HEK293 (cell line): ENCODE measurements around the gene ADAMTS5.

Experiments
- CTCF ChIA-PET: fragments of 350-600 bp; formaldehyde crosslinking; extraction: SDS; loops from one replicate; lab custom pipeline; 2021; ENCODE audit warnings: antibody characterized with exemption; lab: Yijun Ruan, JAX
- POLR2A ChIA-PET: fragments of 300-600 bp; formaldehyde crosslinking; extraction: SDS; loops from one replicate; lab custom pipeline; 2020; ENCODE audit warnings: antibody characterized with exemption, inconsistent platforms; lab: Yijun Ruan, JAX
- H3K27ac ChIP-seq: fragments of 200-500 bp; sonication (Bioruptor generic); 2 replicates; pipeline ENCODE4 v1.5.1; 2014; ENCODE audit warnings: low read depth, low read length, control low read depth, inconsistent platforms; ENCODE audit errors: extremely low read depth
- H3K36me3 ChIP-seq, 2 experiments: fragments of 200-500 bp in 1 of 2; sonication (Bioruptor generic) in 1 of 2; 1 replicate in 1 of 2; 2 replicates in 1 of 2; pipeline ENCODE4 v1.5.1; 2014 to 2017; ENCODE audit warnings: inconsistent platforms in 2 of 2, low read length in 2 of 2; ENCODE audit not compliant: control insufficient read depth in 2 of 2, insufficient read depth in 1 of 2
- H3K4me1 ChIP-seq: fragments of 200-500 bp; sonication (Bioruptor generic); 2 replicates; pipeline ENCODE4 v1.5.1; 2014; ENCODE audit warnings: mild to moderate bottlenecking, low read length, inconsistent platforms; ENCODE audit not compliant: control insufficient read depth, insufficient read depth
- H3K4me3 ChIP-seq: 2 replicates; pipeline ENCODE4 v1.5.1; 2011; ENCODE audit warnings: low read depth, mild to moderate bottlenecking, control low read depth, low read length, moderate library complexity
- H3K9me3 ChIP-seq: fragments of 200-500 bp; sonication (Bioruptor generic); 2 replicates; pipeline ENCODE4 v1.5.1; 2014; ENCODE audit warnings: low read depth, low read length, inconsistent platforms; ENCODE audit not compliant: control insufficient read depth, insufficient read depth
- GFI1B ChIP-seq: fragments of 450-650 bp; formaldehyde crosslinking; IDR thresholded peaks from 2 replicates; pipeline ENCODE4 v1.5.1; 2016; ENCODE audit warnings: missing biosample characterization, missing genetic modification characterization
- GLIS1 ChIP-seq: fragments of 450-650 bp; formaldehyde crosslinking; IDR thresholded peaks from 2 replicates; pipeline ENCODE4 v1.5.1; 2016; ENCODE audit warnings: missing biosample characterization, missing genetic modification characterization
- IKZF3 ChIP-seq: fragments of 450-650 bp; IDR thresholded peaks from 2 replicates; pipeline ENCODE4 v1.5.0; 2018; ENCODE audit warnings: missing biosample characterization, mild to moderate bottlenecking, missing genetic modification characterization, moderate library complexity
- OVOL3 ChIP-seq: fragments of 450-650 bp; formaldehyde crosslinking; IDR thresholded peaks from 2 replicates; pipeline ENCODE4 v1.5.1; 2016; ENCODE audit warnings: missing biosample characterization, missing genetic modification characterization
- PBX3 ChIP-seq: sonication (generic); formaldehyde crosslinking; IDR thresholded peaks from 2 replicates; pipeline ENCODE4 v1.8.1; 2022; ENCODE audit warnings: mild to moderate bottlenecking, moderate library complexity, missing genetic modification reagents
- RBAK ChIP-seq: fragments of 450-650 bp; formaldehyde crosslinking; IDR thresholded peaks from 2 replicates; pipeline ENCODE4 v1.5.1; 2016; ENCODE audit warnings: missing biosample characterization, missing genetic modification characterization
- ZBTB44 ChIP-seq: fragments of 450-650 bp; IDR thresholded peaks from 2 replicates; pipeline ENCODE4 v1.5.1; 2018; ENCODE audit warnings: missing biosample characterization, mild to moderate bottlenecking, missing genetic modification characterization
- ZBTB49 ChIP-seq: fragments of 450-650 bp; formaldehyde crosslinking; IDR thresholded peaks from 2 replicates; pipeline ENCODE4 v1.5.1; 2016; ENCODE audit warnings: missing biosample characterization, missing genetic modification characterization, low read depth
- ZFP41 ChIP-seq: fragments of 450-650 bp; formaldehyde crosslinking; IDR thresholded peaks from 2 replicates; pipeline ENCODE4 v1.5.1; 2016; ENCODE audit warnings: missing biosample characterization, missing genetic modification characterization, borderline replicate concordance
- ZNF133 ChIP-seq: fragments of 450-650 bp; formaldehyde crosslinking; IDR thresholded peaks from 2 replicates; pipeline ENCODE4 v1.5.1; 2016; ENCODE audit warnings: missing biosample characterization, missing genetic modification characterization
- ZNF148 ChIP-seq: fragments of 450-650 bp; formaldehyde crosslinking; IDR thresholded peaks from 2 replicates; pipeline ENCODE4 v1.5.0; 2017; ENCODE audit warnings: missing biosample characterization, missing genetic modification characterization, borderline replicate concordance
- ZNF169 ChIP-seq: fragments of 450-650 bp; formaldehyde crosslinking; IDR thresholded peaks from 2 replicates; pipeline ENCODE4 v1.5.1; 2016; ENCODE audit warnings: missing biosample characterization, missing genetic modification characterization
- ZNF2 ChIP-seq: fragments of 450-650 bp; formaldehyde crosslinking; IDR thresholded peaks from 2 replicates; pipeline ENCODE4 v1.5.1; 2016; ENCODE audit warnings: missing biosample characterization, missing genetic modification characterization
- ZNF223 ChIP-seq: fragments of 450-650 bp; formaldehyde crosslinking; IDR thresholded peaks from 2 replicates; pipeline ENCODE4 v1.5.1; 2016; ENCODE audit warnings: missing biosample characterization, missing genetic modification characterization
- ZNF354C ChIP-seq: fragments of 450-650 bp; formaldehyde crosslinking; IDR thresholded peaks from 2 replicates; pipeline ENCODE4 v1.5.1; 2016; ENCODE audit warnings: missing biosample characterization, missing genetic modification characterization, low read depth, borderline replicate concordance
- ZNF391 ChIP-seq: fragments of 450-650 bp; formaldehyde crosslinking; IDR thresholded peaks from 2 replicates; pipeline ENCODE4 v1.5.1; 2016; ENCODE audit warnings: low read depth, missing biosample characterization, missing genetic modification characterization, borderline replicate concordance
- ZNF423 ChIP-seq: fragments of 450-650 bp; formaldehyde crosslinking; IDR thresholded peaks from 2 replicates; pipeline ENCODE4 v1.5.1; 2016; ENCODE audit warnings: missing biosample characterization, missing genetic modification characterization
- ZNF529 ChIP-seq: fragments of 450-650 bp; formaldehyde crosslinking; IDR thresholded peaks from 2 replicates; pipeline ENCODE4 v1.5.1; 2017; ENCODE audit warnings: missing genetic modification characterization, missing biosample characterization; ENCODE audit not compliant: insufficient replicate concordance
- ZNF571 ChIP-seq: fragments of 450-650 bp; formaldehyde crosslinking; IDR thresholded peaks from 2 replicates; pipeline ENCODE4 v1.5.0; 2017; ENCODE audit warnings: missing biosample characterization, missing genetic modification characterization
- ZNF585B ChIP-seq: fragments of 450-650 bp; formaldehyde crosslinking; IDR thresholded peaks from 2 replicates; pipeline ENCODE4 v1.5.1; 2016; ENCODE audit warnings: missing biosample characterization, missing genetic modification characterization
- ZNF623 ChIP-seq: fragments of 450-650 bp; formaldehyde crosslinking; IDR thresholded peaks from 2 replicates; pipeline ENCODE4 v1.5.1; 2016; ENCODE audit warnings: missing biosample characterization, missing genetic modification characterization
- ZNF664 ChIP-seq: fragments of 450-650 bp; formaldehyde crosslinking; IDR thresholded peaks from 2 replicates; pipeline ENCODE4 v1.5.1; 2016; ENCODE audit warnings: missing biosample characterization, missing genetic modification characterization
- ZNF830 ChIP-seq: fragments of 450-650 bp; IDR thresholded peaks from 2 replicates; pipeline ENCODE4 v1.5.0; 2018; ENCODE audit warnings: missing biosample characterization, missing genetic modification characterization, low read depth, mild to moderate bottlenecking, moderate library complexity
- TF ChIP-seq, protein P1 (sequence below): fragments of 450-650 bp; formaldehyde crosslinking; IDR thresholded peaks from 2 replicates; pipeline ENCODE4 v1.5.1; 2016; ENCODE audit warnings: missing biosample characterization, missing genetic modification characterization
- TF ChIP-seq, protein P2 (sequence below): fragments of 450-650 bp; formaldehyde crosslinking; IDR thresholded peaks from 2 replicates; pipeline ENCODE4 v1.5.1; 2017; ENCODE audit warnings: missing biosample characterization, missing genetic modification characterization

ADAMTS5 gene

DNA sequence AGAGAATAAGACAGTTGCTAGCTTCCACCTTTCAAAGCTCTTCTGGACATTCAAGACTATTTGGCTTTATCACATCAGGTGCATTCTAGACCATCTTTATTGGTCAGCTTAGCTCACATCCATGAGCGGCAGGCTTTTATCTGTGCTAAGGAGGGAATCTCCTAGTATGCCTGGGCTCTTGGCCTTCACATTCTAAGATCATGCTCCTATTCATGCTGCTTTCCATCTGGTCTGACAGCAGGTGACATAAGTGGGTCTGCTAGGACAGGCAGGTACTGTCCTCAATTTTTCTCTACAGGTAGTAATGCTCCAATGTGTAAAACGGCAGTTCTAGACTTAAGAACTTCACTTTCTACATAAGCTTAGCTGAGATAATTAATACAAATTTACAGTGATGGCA lies 82.5 kb downstream of the ADAMTS5 start:
- Histone ChIP-seq H3K27ac (no peak overlapping the region), H3K4me1 (peaks cover 5% of the 10 kb centered on the region), H3K36me3 (no peaks in the 10 kb centered on the region), H3K9me3 (no peaks in the 10 kb centered on the region), H3K4me3 (no peak overlapping the region)
- ChIA-PET POLR2A (no interaction called here), CTCF (interaction anchor here (0.5 to 2.5 kb wide), 7 partner anchors 10 to 1754 kb away, joined by 3 to 11 read pairs (median 3); no protein-coding TSS in a partner anchor)
- TF ChIP-seq, protein P1, sequence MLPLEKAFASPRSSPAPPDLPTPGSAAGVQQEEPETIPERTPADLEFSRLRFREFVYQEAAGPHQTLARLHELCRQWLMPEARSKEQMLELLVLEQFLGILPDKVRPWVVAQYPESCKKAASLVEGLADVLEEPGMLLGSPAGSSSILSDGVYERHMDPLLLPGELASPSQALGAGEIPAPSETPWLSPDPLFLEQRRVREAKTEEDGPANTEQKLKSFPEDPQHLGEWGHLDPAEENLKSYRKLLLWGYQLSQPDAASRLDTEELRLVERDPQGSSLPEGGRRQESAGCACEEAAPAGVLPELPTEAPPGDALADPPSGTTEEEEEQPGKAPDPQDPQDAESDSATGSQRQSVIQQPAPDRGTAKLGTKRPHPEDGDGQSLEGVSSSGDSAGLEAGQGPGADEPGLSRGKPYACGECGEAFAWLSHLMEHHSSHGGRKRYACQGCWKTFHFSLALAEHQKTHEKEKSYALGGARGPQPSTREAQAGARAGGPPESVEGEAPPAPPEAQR: no peak
- TF ChIP-seq ZNF169 (no peak), ZBTB49 (tag by site-specific recombination) (no peak), GFI1B (tag by site-specific recombination) (no peak), ZNF585B (no peak), ZNF223 (no peak), ZNF623 (tag by site-specific recombination) (no peak), IKZF3 (no peak), RBAK (tag by site-specific recombination) (no peak), ZNF529 (tag by site-specific recombination) (no peak), ZBTB44 (tag by site-specific recombination) (no peak), OVOL3 (tag by site-specific recombination) (no peak)
- TF ChIP-seq, protein P2, sequence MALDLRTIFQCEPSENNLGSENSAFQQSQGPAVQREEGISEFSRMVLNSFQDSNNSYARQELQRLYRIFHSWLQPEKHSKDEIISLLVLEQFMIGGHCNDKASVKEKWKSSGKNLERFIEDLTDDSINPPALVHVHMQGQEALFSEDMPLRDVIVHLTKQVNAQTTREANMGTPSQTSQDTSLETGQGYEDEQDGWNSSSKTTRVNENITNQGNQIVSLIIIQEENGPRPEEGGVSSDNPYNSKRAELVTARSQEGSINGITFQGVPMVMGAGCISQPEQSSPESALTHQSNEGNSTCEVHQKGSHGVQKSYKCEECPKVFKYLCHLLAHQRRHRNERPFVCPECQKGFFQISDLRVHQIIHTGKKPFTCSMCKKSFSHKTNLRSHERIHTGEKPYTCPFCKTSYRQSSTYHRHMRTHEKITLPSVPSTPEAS (tag by site-specific recombination): no peak
- TF ChIP-seq, all 188 proteins: peak for 0

DNA sequence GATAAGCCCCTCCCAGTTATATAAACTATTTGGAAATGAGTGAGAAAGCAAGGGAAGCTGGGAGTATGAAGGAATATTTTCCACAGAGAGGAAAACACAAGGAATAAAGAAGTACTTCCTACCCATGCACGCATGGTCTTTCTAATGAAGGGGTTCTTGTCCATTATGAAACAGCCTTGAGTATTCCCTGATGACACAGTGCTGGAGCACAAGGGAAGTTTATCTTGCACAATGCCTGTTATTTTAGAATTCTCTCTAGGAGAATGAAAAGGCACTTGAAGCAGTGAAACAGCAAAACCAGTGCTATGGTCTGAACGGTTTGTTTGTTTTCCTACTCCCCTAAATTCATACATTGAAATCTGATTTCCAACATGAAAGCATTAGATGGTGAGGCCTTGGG lies 83.1 kb downstream of the ADAMTS5 start:
- H3K4me3 ChIP-seq: no peak overlapping the region
- ChIA-PET CTCF (interaction anchor here (0.5 to 3.7 kb wide), 6 partner anchors 25 to 1755 kb away, joined by 3 to 32 read pairs (median 4); no protein-coding TSS in a partner anchor), POLR2A (no interaction called here)
- peaks cover 5% of the 10 kb centered on the region for H3K4me1 ChIP-seq
- no peaks in the 10 kb centered on the region for H3K36me3 ChIP-seq
- H3K27ac ChIP-seq: no peak overlapping the region
- TF ChIP-seq ZNF223 (no peak), ZFP41 (tag by site-specific recombination) (no peak), ZNF830 (tag by site-specific recombination) (no peak), ZNF571 (no peak), ZNF423 (tag by site-specific recombination) (no peak), ZNF133 (no peak), ZNF664 (tag by site-specific recombination) (no peak), ZNF2 (tag by site-specific recombination) (no peak), GLIS1 (tag by site-specific recombination) (no peak), ZNF354C (tag by site-specific recombination) (no peak), ZNF391 (tag by site-specific recombination) (no peak), PBX3 (CRISPR knock-in tag) (no peak), ZNF148 (tag by site-specific recombination) (no peak)
- TF ChIP-seq, all 188 proteins: peak for 0
- H3K9me3 ChIP-seq: no peaks in the 10 kb centered on the region
